GM12872 (cell line): ENCODE results near the gene DTD1.

Experiments used
- CTCF ChIP-seq: IDR thresholded peaks from 3 replicates; pipeline ENCODE4 v1.5.1; 2011; ENCODE audit warnings: low read depth, mild to moderate bottlenecking, low read length, moderate library complexity; ENCODE audit not compliant: insufficient read depth

Gene DTD1

DNA sequence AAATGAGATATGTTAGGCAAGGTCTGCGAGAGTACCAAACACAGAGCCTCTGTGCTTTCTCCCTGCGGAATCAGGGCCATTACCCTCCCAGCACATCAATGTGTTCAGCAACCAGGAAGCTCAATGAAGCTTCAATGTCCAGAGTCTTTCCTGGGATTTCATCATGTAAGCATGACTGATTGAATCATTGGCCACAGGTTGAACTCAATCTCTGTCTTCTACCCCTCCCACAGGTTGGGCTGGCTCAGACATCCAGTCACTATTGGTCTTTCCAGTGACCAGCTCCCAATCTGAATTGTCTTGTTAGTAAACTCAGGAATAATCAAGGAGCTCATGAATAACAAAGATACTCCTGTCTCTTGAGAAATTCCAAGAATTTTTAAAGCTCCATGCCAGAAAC is 2.7 kb upstream of the DTD1 start:
- no peak for TF ChIP-seq CTCF

GRCh38 chr20:18588574-18588933 is 700 bp downstream of the DTD1 start:
- no peak for TF ChIP-seq CTCF

DNA sequence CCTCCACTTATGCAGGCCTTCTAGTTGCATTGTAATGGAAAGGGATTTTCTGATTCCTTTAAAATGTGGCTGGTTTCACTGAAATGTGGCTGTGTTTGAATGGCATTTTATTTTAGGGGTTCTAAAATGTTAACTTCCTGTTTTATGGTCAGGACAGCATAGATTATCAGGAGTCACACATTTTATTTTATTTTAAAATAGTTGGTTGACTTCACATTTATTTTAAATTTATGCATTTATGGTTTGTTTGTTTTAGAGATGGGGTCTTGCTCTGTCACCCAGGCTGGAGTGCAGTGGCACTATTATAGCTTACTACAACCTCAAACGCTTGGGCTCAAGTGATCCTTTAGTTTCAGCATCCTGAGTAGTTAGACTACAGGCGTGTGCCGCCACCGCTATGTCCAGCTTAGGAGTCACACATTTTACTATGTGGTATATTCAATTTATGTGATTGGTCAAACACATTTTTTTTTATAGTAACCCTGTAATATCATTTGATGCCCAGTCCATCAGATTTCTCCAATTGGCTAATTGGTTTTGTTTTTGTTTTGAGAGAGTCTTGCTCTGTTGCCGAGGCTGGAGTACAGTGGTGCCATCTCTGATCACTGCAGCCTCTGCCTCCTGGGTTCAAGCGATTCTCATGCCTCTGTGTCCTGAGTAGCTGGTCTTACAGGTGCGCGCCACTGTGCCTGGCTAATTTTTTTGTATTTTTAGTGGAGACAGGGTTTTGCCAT is 2.3 kb downstream of the DTD1 start:
- TF ChIP-seq CTCF = no peak

DNA sequence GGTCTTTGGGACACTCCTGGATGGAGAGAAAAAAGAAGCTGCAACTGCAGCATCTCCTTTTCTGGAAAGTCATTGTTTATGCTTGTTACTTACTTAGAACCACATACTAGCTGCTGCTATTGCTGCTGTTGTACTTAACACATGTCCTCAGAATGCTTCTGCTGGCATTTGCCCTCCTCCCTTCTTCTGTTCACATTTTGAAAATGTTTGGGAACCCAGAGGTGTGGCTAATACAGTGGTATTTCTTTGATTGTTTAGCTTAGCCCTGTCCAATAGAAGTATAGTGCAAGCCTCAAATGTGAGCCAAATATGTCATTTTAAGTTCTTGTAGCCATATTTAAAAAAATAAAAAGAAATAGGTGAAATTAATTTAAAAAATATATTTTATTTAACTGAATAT is 8.4 kb downstream of the DTD1 start:
- TF ChIP-seq CTCF = no peak

GRCh38 chr20:18609741-18610140 is 21.9 kb downstream of the DTD1 start:
- no peak for TF ChIP-seq CTCF

DNA sequence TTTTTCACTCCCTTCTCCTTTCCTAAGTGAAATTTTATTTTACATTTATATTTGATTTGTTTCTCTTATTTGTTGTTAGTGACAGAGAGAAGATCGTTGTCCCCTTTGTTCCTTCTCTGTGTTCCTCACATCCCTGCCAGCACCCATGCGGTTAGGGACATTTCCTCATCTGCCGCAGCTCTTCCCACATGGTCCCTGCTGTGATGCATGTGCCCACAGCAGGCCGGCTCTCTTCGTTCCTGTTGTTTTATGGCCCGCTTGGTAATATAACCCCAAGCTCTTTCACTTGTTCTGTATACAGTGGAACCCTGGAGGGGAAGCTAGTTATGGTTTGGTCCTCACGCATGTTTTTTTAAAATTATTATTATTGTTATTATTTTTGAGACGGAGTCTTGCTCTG is 23.6 kb downstream of the DTD1 start:
- TF ChIP-seq CTCF = no peak

GRCh38 chr20:18613553-18613952 is 25.7 kb downstream of the DTD1 start:
- TF ChIP-seq CTCF = no peak
